HepG2 (cell line): Measurements from ENCODE around the gene PEPD. TPM values are rescaled to one million over a fixed set of nuclear protein-coding genes. Genes with fewer than 3 reads are reported as not detected.

ENCODE experiments used
- BCL6 ChIP-seq: IDR thresholded peaks from 2 replicates; pipeline ENCODE4 v1.6.1; 2016; ENCODE audit warnings: missing genetic modification reagents, missing compliant biosample characterization
- IRF9 ChIP-seq: sonication (generic); formaldehyde crosslinking; IDR thresholded peaks from 2 replicates; pipeline ENCODE4 v1.8.0; 2022; ENCODE audit warnings: missing genetic modification reagents, mild to moderate bottlenecking, borderline replicate concordance
- LCORL ChIP-seq, 2 experiments: fragments of 450-650 bp in 1 of 2; sonication (generic) in 1 of 2; formaldehyde crosslinking in 1 of 2; IDR thresholded peaks; 2 replicates each; pipeline versions ENCODE4 v1.5.0 to v1.6.1; 2017 to 2020; ENCODE audit warnings: antibody characterized with exemption in 1 of 2, missing genetic modification reagents in 1 of 2
- NR2F1 ChIP-seq, 2 experiments: fragments of 450-650 bp in 1 of 2; formaldehyde crosslinking in 1 of 2; IDR thresholded peaks; 2 replicates each; pipeline versions ENCODE4 v1.5.0 to v1.6.1; 2016 to 2020; ENCODE audit warnings: mild to moderate bottlenecking in 1 of 2, missing compliant biosample characterization in 1 of 2, missing genetic modification reagents in 1 of 2, moderate library complexity in 1 of 2
- PLRG1 ChIP-seq: fragments of 450-650 bp; conservative IDR thresholded peaks from 2 replicates; pipeline ENCODE4 v1.6.1; 2016
- RERE ChIP-seq: IDR thresholded peaks from 2 replicates; pipeline ENCODE4 v1.6.1; 2016; ENCODE audit warnings: low read depth, missing genetic modification reagents, missing compliant biosample characterization
- ZFAT ChIP-seq: sonication (generic); formaldehyde crosslinking; conservative IDR thresholded peaks from 2 replicates; pipeline ENCODE4 v1.8.1; 2023; ENCODE audit warnings: missing genetic modification reagents, inconsistent platforms
- ZNF224 ChIP-seq: sonication (generic); formaldehyde crosslinking; IDR thresholded peaks from 2 replicates; pipeline ENCODE4 v1.5.0; 2020; ENCODE audit warnings: mild to moderate bottlenecking, missing genetic modification reagents
- ZNF468 ChIP-seq: sonication (generic); formaldehyde crosslinking; IDR thresholded peaks from 2 replicates; pipeline ENCODE4 v1.8.0; 2022; ENCODE audit warnings: mild to moderate bottlenecking, moderate library complexity, missing genetic modification reagents
- ZNF570 ChIP-seq: sonication (generic); formaldehyde crosslinking; IDR thresholded peaks from 2 replicates; pipeline ENCODE4 v1.4.0; 2020; ENCODE audit warnings: mild to moderate bottlenecking, missing genetic modification reagents, borderline replicate concordance
- ZNF703 ChIP-seq: sonication (generic); formaldehyde crosslinking; IDR thresholded peaks from 2 replicates; pipeline ENCODE4 v1.5.1; 2020; ENCODE audit warnings: missing genetic modification reagents, mild to moderate bottlenecking, moderate library complexity, borderline replicate concordance
- polyA plus RNA-seq, 8 experiments: library from polyadenylated mRNA; depleted of rRNA in 3 of 8; stranded (reverse) in 7 of 8; unstranded in 1 of 8; fragments of >200 nt; fragmentation: Illumina TruSeq in 4 of 8; extraction: Trizol in 4 of 8; gene quantifications; 2 replicates each; pipeline versions ENCODE4 v1.2.1 to v1.2.3, GENCODE V29; 2011 to 2016; ENCODE audit warnings: low read depth in 4 of 8, missing spikeins in 1 of 8, mixed read lengths in 1 of 8; ENCODE audit not compliant: insufficient read depth in 1 of 8
- total RNA-seq, 5 experiments: library from RNA; depleted of rRNA; stranded (reverse); fragments of >200 nt; fragmentation: Illumina TruSeq; extraction: Trizol; gene quantifications; 2 replicates each; pipeline ENCODE4 v1.2.3, GENCODE V29; 2016; ENCODE audit warnings: low read depth in 1 of 5
- TF ChIP-seq, protein P1 (sequence below): sonication (generic); formaldehyde crosslinking; IDR thresholded peaks from 2 replicates; pipeline ENCODE4 v1.5.1; 2020; ENCODE audit warnings: missing genetic modification reagents, mild to moderate bottlenecking, borderline replicate concordance
- TF ChIP-seq, protein P2 (sequence below): sonication (generic); formaldehyde crosslinking; IDR thresholded peaks from 2 replicates; pipeline ENCODE4 v1.5.0; 2020; ENCODE audit warnings: mild to moderate bottlenecking, missing genetic modification reagents

Gene PEPD
- total and polyA plus RNA-seq, 2 of the 13 experiments (the other 11 are each of a cell fraction or from before 2014, with no cell fraction given) = 60.7 to 75.1 TPM

DNA sequence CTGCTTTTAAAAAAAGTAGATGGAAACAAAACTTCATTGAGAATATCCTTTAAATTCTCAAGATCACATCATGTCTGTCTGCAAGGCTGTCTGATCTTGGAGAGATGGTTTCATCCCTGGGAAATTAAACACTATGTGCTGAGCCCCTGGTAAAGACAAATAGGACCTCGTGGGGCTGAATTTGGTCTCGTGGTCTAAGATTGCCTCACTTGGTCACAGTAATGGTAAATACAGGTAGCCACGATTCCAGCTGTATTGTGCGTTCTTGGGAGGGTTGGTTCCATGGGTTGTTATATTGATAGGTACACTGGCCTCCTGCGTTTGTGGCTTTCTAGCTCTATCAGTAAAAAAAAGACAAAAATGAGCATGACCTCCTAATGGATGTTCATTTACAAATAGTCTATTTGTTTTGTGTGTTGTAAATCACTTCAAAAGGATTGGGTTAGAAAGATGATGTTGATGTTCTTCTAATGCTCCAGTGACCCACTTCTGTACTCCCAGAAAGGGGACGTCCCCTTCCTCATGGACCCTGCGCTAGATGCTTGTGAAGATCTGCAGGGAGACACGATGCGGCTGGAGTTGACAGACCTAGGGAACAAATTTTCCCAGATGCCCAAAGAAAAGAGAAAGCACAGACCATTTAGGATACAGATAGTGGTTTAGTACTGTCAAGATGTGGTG is 146.3 kb downstream of the PEPD start (continued):
- TF ChIP-seq RERE (CRISPR knock-in tag) (no peak), IRF9 (CRISPR knock-in tag) (no peak), ZNF570 (CRISPR knock-in tag) (no peak), PLRG1 (no peak), ZFAT (CRISPR knock-in tag) (no peak), NR2F1 (CRISPR knock-in tag; IDR thresholded peaks at IDR 0.05) (no peak), ZNF468 (CRISPR knock-in tag) (no peak), ZNF703 (CRISPR knock-in tag) (no peak), ZNF224 (CRISPR knock-in tag) (no peak), LCORL (IDR thresholded peaks at IDR 0.05) (no peak), LCORL (CRISPR knock-in tag; IDR thresholded peaks at IDR 0.05) (no peak; the same call in 1 of the 2 replicates), BCL6 (CRISPR knock-in tag) (0 out of 2 replicates have a peak, but pooled peaks have one; percentile 8)
- TF ChIP-seq, protein P1, sequence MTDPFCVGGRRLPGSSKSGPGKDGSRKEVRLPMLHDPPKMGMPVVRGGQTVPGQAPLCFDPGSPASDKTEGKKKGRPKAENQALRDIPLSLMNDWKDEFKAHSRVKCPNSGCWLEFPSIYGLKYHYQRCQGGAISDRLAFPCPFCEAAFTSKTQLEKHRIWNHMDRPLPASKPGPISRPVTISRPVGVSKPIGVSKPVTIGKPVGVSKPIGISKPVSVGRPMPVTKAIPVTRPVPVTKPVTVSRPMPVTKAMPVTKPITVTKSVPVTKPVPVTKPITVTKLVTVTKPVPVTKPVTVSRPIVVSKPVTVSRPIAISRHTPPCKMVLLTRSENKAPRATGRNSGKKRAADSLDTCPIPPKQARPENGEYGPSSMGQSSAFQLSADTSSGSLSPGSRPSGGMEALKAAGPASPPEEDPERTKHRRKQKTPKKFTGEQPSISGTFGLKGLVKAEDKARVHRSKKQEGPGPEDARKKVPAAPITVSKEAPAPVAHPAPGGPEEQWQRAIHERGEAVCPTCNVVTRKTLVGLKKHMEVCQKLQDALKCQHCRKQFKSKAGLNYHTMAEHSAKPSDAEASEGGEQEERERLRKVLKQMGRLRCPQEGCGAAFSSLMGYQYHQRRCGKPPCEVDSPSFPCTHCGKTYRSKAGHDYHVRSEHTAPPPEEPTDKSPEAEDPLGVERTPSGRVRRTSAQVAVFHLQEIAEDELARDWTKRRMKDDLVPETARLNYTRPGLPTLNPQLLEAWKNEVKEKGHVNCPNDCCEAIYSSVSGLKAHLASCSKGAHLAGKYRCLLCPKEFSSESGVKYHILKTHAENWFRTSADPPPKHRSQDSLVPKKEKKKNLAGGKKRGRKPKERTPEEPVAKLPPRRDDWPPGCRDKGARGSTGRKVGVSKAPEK (CRISPR knock-in tag) = no peak
- TF ChIP-seq, protein P2, sequence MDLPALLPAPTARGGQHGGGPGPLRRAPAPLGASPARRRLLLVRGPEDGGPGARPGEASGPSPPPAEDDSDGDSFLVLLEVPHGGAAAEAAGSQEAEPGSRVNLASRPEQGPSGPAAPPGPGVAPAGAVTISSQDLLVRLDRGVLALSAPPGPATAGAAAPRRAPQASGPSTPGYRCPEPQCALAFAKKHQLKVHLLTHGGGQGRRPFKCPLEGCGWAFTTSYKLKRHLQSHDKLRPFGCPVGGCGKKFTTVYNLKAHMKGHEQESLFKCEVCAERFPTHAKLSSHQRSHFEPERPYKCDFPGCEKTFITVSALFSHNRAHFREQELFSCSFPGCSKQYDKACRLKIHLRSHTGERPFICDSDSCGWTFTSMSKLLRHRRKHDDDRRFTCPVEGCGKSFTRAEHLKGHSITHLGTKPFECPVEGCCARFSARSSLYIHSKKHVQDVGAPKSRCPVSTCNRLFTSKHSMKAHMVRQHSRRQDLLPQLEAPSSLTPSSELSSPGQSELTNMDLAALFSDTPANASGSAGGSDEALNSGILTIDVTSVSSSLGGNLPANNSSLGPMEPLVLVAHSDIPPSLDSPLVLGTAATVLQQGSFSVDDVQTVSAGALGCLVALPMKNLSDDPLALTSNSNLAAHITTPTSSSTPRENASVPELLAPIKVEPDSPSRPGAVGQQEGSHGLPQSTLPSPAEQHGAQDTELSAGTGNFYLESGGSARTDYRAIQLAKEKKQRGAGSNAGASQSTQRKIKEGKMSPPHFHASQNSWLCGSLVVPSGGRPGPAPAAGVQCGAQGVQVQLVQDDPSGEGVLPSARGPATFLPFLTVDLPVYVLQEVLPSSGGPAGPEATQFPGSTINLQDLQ (CRISPR knock-in tag) = no peak
- TF ChIP-seq, all 625 proteins: peak for 15
